Right kidney (tissue), 9 donors: ENCODE results near the gene DPP3.
"Not testable (repeated sequence)": the region's sequence is repeated elsewhere in the genome, so short reads cannot be mapped to it uniquely, and the experiment has no call there.

Experiments
- DNase-seq: peaks from one replicate; pipeline ENCODE4 v3.0.0-alpha.2; 2016
- long read RNA-seq, 8 donors: transcript quantifications; one replicate each; lab custom pipeline, GENCODE V29; 2026

The DPP3 gene
- long read RNA-seq, donor 1, partial matches to known transcripts, result 6 of 13 reads
- long read RNA-seq, donor 1, other reads (novel, unspliced or antisense), result 0 of 13 reads
- long read RNA-seq, donor 2, partial matches to known transcripts, result 0 of 3 reads
- long read RNA-seq, donor 2, other reads (novel, unspliced or antisense), result 0 of 3 reads
- long read RNA-seq, donor 3, partial matches to known transcripts, result 6 of 10 reads
- long read RNA-seq, donor 3, other reads (novel, unspliced or antisense), result 0 of 10 reads
- long read RNA-seq, donor 4, partial matches to known transcripts, result 0 of 7 reads
- long read RNA-seq, donor 4, other reads (novel, unspliced or antisense), result 0 of 7 reads
- long read RNA-seq, donor 5, partial matches to known transcripts, result 0 of 5 reads
- long read RNA-seq, donor 5, other reads (novel, unspliced or antisense), result 0 of 5 reads
- long read RNA-seq, donor 6, partial matches to known transcripts, result 0 of 5 reads
- long read RNA-seq, donor 6, other reads (novel, unspliced or antisense), result 0 of 5 reads
- long read RNA-seq, donor 7, transcript DPP3-209 (18 exons, 2,974 nt), result major isoform, 5 of 27 reads
- long read RNA-seq, donor 7, partial matches to known transcripts, result 21 of 27 reads
- long read RNA-seq, donor 7, other reads (novel, unspliced or antisense), result 0 of 27 reads
- long read RNA-seq, donor 8, partial matches to known transcripts, result 0 of 3 reads
- long read RNA-seq, donor 8, other reads (novel, unspliced or antisense), result 0 of 3 reads

GRCh38 chr11:66480117-66480938 is at the start of gene DPP3:
DPP3 (plus strand) TSS chr11:66480434; CDS start chr11:66482201, 1,767 bp downstream.
- DNase-seq, result peak; percentile 96

- DNase-seq, result not testable (repeated sequence)
These were observed 48.9 kb upstream of the DPP3 start for GRCh38 chr11:66431287-66431686.

GRCh38 chr11:66431871-66432329 is 48.3 kb upstream of the DPP3 start:
- DNase-seq, result not testable (repeated sequence)

- DNase-seq, result no peak
These were observed 47.6 kb upstream of the DPP3 start for GRCh38 chr11:66432597-66432996.

- DNase-seq, result no peak
These were observed 42.2 kb upstream of the DPP3 start for GRCh38 chr11:66437979-66438503.

- DNase-seq, result peak; percentile 97
These were observed 41.4 kb upstream of the DPP3 start, which contains the start of gene MRPL11 for GRCh38 chr11:66438504-66439466. MRPL11 (minus strand) TSS chr11:66438848; CDS start chr11:66438754, 94 bp downstream.

GRCh38 chr11:66440101-66440939 is 39.9 kb upstream of the DPP3 start:
- not testable (repeated sequence) for DNase-seq

- not testable (repeated sequence) for DNase-seq
These were observed 39.3 kb upstream of the DPP3 start for GRCh38 chr11:66440940-66441282.

GRCh38 chr11:66443602-66444001 is 36.6 kb upstream of the DPP3 start:
- DNase-seq, result no peak

- no peak for DNase-seq
These were observed 33.2 kb upstream of the DPP3 start for GRCh38 chr11:66447012-66447411.

GRCh38 chr11:66448523-66448922 is 31.7 kb upstream of the DPP3 start:
- DNase-seq, result no peak

- DNase-seq, result no peak
These were observed 29.7 kb upstream of the DPP3 start for GRCh38 chr11:66450560-66450959.

GRCh38 chr11:66451663-66452062 is 28.6 kb upstream of the DPP3 start:
- DNase-seq, result no peak

- DNase-seq, result no peak
These were observed 26.0 kb upstream of the DPP3 start for GRCh38 chr11:66454247-66454646.

GRCh38 chr11:66454828-66455227 is 25.4 kb upstream of the DPP3 start:
- DNase-seq, result no peak

- DNase-seq, result no peak
These were observed 22.4 kb upstream of the DPP3 start for GRCh38 chr11:66457826-66458225.

- no peak for DNase-seq
These were observed 21.0 kb upstream of the DPP3 start for GRCh38 chr11:66459138-66459778.

- DNase-seq, result no peak
These were observed 18.2 kb upstream of the DPP3 start for GRCh38 chr11:66462010-66462409.

GRCh38 chr11:66462911-66463310 is 17.3 kb upstream of the DPP3 start:
- DNase-seq, result no peak

GRCh38 chr11:66464116-66464515 is 16.1 kb upstream of the DPP3 start:
- not testable (repeated sequence) for DNase-seq
